Sigmoid colon (tissue), 4 donors: Measurements from ENCODE around the gene PARD3.

Experiments
- CTCF ChIP-seq, 4 experiments: fragments of 450-650 bp in 3 of 4; fragments of 200-600 bp in 1 of 4; IDR thresholded peaks; one replicate each; pipeline ENCODE4 v1.5.1; 2016 to 2019; ENCODE audit warnings: antibody characterized with exemption in 4 of 4, mild to moderate bottlenecking in 3 of 4, moderate library complexity in 2 of 4
- EP300 ChIP-seq, 4 donors: sonication (generic); formaldehyde crosslinking; IDR thresholded peaks; one replicate each; pipeline ENCODE4 v1.6.1; 2017; ENCODE audit warnings: antibody characterized with exemption in 4 of 4
- POLR2AphosphoS5 ChIP-seq, 4 donors: sonication (generic); formaldehyde crosslinking; IDR thresholded peaks; one replicate each; pipeline ENCODE4 v1.6.1; 2017; ENCODE audit warnings: antibody characterized with exemption in 4 of 4

GRCh38 chr10:34489411-34489810, 325.7 kb downstream of the PARD3 start:
- TF ChIP-seq CTCF (IDR thresholded peaks at IDR 0.05) (no peak), EP300 (IDR thresholded peaks at IDR 0.05) (no peak), POLR2AphosphoS5 (IDR thresholded peaks at IDR 0.05) (no peak)
